Muscle of leg (tissue), 11 donors: Measurements from ENCODE around the gene COMMD4. TPM values are rescaled to one million over a fixed set of nuclear protein-coding genes. Genes with fewer than 3 reads are reported as not detected.

ENCODE experiments used
- DNase-seq: peaks from one replicate; pipeline ENCODE4 v3.0.0; 2013
- H3K27ac ChIP-seq: one replicate; pipeline ENCODE4 v1.5.1; 2013; ENCODE audit warnings: mild to moderate bottlenecking, low read length, control low read depth
- H3K27me3 ChIP-seq: one replicate; pipeline ENCODE4 v1.6.1; 2013; ENCODE audit warnings: low read length; ENCODE audit not compliant: control insufficient read depth, insufficient read depth
- H3K36me3 ChIP-seq: one replicate; pipeline ENCODE4 v1.6.1; 2013; ENCODE audit warnings: low read length; ENCODE audit not compliant: control insufficient read depth, insufficient read depth
- H3K4me1 ChIP-seq: one replicate; pipeline ENCODE4 v1.6.1; 2013; ENCODE audit warnings: low read length; ENCODE audit not compliant: control insufficient read depth, insufficient read depth
- H3K4me3 ChIP-seq: one replicate; pipeline ENCODE4 v1.5.1; 2013; ENCODE audit warnings: low read length, control low read depth
- H3K9me3 ChIP-seq: replicated peaks from 2 replicates; pipeline ENCODE4 v1.6.1; 2013; ENCODE audit warnings: low read depth, low read length; ENCODE audit not compliant: control insufficient read depth
- WGBS: methylation state at CpG from one replicate; pipeline ENCODE4 v1.1.5; 2013; ENCODE audit warnings: missing lambda C conversion rate; ENCODE audit not compliant: insufficient coverage; 5-methylcytosine and 5-hydroxymethylcytosine counted together
- polyA plus RNA-seq, 8 donors: library from polyadenylated mRNA; unstranded; fragments of 120-200 nt; gene quantifications; one replicate each; pipeline versions ENCODE4 v1.2.1 to v1.2.3, GENCODE V29; 2013; ENCODE audit warnings: inconsistent platforms in 1 of 8, low replicate concordance in 1 of 8; ENCODE audit not compliant: insufficient read length in 8 of 8, insufficient read depth in 1 of 8
- total RNA-seq: library from RNA; stranded (reverse); fragments of 120-200 nt; gene quantifications from one replicate; pipeline ENCODE4 v1.2.4, GENCODE V29; 2013

The COMMD4 gene
- total and polyA plus RNA-seq, 9 donors, result 43.4 to 57.4 (median 52.3) TPM

DNA sequence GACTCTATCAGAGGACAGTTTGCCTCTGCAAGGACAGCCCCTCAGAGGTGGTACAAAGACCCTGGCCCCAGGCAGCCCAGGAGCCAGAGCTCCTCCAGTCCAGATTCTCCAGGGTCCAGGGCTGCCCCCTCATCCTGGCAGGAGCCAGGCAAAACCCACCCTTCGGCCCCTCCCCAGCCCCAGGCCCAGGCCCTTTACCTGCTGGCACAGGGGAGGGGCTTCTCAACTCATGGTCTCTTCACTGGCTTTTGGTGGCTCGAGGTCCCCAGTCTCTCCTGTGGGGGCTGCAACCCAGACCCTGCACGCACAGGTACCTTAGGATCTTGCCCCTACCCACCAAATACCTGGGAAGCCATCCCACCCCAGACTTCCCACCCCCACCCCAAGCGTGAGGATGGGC lies 19.5 kb downstream of the COMMD4 start:
- Histone ChIP-seq H3K27me3 (no peaks in the 10 kb centered on the region), H3K9me3 (no peaks in the 10 kb centered on the region), H3K27ac (no peak overlapping the region), H3K36me3 (peaks cover 56% of the 10 kb centered on the region), H3K4me3 (no peak overlapping the region), H3K4me1 (no peaks in the 10 kb centered on the region)
- no CpG with 5 or more reads among the region's 4 CpGs for WGBS
- no peak for DNase-seq

DNA sequence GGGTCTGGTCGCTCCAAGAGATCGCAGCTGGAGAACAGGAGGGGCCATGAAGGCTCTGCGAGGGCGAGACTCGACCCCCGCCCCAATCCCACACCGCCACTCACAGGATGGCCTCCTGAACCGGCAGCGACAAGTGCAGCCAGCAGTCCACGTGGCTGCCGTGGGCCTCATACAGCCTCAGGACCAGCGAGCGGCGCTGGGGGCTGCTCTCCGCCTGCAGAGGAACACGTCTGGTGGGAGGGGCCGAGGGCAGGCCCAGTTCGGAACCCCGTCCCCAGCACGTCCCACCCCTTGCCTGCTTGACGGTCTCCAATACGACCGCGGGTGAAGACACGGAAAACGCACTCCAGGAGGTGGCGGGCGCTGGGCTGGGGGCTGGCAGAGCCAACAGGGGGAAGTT lies 20.1 kb downstream of the COMMD4 start:
- Histone ChIP-seq H3K27ac (no peak overlapping the region), H3K9me3 (no peaks in the 10 kb centered on the region), H3K4me3 (no peak overlapping the region), H3K4me1 (no peaks in the 10 kb centered on the region), H3K36me3 (peaks cover 62% of the 10 kb centered on the region), H3K27me3 (no peaks in the 10 kb centered on the region)
- 77% methylated on average over 28 of the region's 28 CpGs for WGBS
- no peak for DNase-seq

DNA sequence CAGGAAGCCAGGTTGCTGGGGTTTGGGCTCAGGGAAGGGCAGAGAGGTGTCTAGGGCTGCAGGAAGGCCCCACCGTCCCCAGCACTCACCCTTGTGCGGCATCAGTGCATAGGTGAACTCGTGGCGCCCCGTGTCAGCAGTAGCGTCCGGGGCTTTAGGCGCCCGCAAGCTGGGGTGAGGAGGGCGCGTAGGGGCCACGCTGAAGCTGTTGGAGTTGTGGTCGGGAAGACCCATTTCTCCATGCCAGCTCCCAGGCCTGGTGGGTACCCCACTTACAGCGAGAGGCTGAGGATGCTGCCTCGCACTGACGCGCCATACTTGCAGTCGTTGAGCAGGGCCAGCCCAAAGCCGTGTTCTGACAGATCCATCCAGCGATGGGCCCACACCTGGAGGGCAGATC lies 20.7 kb downstream of the COMMD4 start:
- Histone ChIP-seq H3K9me3 (no peaks in the 10 kb centered on the region), H3K36me3 (peaks cover 67% of the 10 kb centered on the region), H3K27ac (no peak overlapping the region), H3K4me1 (no peaks in the 10 kb centered on the region), H3K27me3 (no peaks in the 10 kb centered on the region), H3K4me3 (no peak overlapping the region)
- no peak for DNase-seq
- 94% methylated on average over 19 of the region's 20 CpGs for WGBS

DNA sequence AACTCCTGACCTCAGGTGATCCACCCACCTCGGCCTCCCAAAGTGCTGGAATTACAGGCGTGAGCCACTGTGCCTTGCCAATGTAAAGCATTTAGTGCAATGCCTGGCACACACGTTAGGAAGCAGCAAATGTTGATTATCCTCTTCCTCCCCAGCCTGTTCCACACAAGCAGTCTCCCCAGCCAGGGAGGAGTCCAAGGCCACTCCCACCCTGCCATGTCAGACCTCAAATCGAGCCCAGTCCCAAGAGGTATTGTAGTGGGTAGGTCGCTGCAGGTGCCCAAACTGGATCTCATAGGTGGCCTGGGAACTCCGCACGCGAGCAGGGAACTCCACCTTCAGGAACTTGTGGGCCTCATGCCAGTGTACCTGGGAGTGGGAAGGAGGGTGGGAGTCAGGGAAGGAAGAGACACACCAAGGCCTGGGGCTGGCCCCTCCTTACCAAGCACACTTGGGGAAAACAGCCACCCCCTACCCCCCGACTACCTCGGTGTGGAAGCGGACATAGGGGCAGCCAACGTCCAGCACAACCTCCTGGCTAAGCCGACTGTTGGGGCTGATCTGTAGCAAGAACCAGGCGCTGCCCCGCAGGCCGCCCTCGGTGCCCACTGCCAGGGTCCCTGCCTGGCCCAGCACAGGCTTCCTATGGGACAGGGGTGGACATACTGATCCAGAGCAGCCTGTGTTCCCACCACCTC lies 22.3 kb downstream of the COMMD4 start:
- DNase-seq, result no peak
- H3K4me3 ChIP-seq, result no peak overlapping the region
- no peak overlapping the region for H3K27ac ChIP-seq
- no peaks in the 10 kb centered on the region for H3K9me3 ChIP-seq
- no peaks in the 10 kb centered on the region for H3K4me1 ChIP-seq
- H3K27me3 ChIP-seq, result no peaks in the 10 kb centered on the region
- WGBS, result 93% methylated on average over 11 of the region's 17 CpGs
- H3K36me3 ChIP-seq, result peaks cover 83% of the 10 kb centered on the region

DNA sequence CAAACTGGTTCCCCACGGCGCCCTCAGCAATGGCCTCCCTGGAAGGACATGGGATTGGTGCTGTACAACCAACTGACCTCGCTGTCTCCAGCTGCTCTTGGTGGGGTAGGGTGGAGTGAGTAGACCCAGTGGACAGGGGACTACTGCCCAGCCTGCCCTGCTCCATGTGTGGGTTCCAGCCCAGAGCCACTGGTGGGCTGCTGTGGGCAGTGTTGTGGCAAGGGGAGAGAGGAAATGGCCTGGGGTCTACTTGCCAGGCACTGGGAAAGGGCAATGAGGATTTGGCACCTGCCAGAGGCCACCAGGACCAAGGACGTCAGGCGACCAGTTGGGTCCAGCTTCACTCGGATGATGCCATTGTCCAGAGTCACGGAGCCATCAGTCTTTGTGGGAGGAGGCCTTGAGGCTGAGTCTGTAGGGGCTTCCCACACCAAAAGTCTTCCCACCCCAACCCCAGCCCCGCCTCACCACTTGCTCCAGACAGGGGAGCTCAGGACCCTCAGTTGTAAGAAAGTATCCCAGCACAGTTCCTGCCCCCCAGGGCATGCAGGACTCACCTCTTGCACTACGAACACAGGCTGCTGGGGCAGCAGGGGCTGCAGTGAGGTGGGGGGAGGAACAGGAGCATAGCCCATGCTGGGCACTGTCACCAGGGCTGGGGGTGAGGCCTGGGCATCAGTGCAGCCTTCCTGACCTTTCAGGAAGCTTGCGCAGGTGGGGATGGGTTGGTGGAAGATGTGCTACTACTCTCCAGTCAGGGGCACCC lies 23.1 kb downstream of the COMMD4 start:
- WGBS, result 93% methylated on average over 7 of the region's 10 CpGs
- Histone ChIP-seq H3K36me3 (peaks cover 84% of the 10 kb centered on the region), H3K4me1 (no peaks in the 10 kb centered on the region), H3K4me3 (no peak overlapping the region), H3K27ac (no peak overlapping the region), H3K9me3 (no peaks in the 10 kb centered on the region), H3K27me3 (no peaks in the 10 kb centered on the region)
- no peak for DNase-seq

DNA sequence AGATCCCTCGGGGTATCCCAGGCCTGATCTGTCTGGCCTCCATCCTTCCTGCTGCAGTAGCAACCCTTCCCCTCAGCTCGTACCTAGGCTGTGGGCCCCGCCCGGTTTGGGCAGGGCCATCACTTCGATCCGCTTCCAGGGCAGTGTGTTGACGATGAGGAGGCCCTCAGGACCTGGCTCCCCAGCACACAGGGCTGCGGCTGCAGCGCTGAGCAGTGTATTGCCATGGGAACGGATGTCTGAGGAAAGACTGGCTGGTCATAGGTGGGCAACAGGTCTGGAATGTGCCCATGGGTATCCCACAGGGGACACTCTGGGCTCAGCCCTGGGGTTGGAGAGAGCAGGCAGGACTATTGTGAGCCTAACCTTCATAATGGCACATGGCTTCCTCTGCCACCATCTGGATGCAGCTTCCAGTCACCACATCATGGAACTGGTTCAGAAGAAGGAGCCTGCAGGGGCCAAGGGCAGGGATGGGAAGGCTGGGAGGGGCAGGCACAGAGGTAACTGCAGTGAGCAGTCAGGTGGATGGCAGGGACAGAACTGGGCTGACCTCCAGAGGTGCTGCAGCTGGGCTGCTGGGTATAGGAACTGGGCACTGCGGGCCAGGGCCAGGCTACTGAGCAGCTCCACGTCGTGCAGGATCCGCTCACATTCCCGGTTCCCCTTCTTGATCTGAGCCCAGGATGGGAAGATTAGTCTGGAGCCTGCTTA lies 23.8 kb downstream of the COMMD4 start:
- no peaks in the 10 kb centered on the region for H3K4me1 ChIP-seq
- no peak overlapping the region for H3K27ac ChIP-seq
- WGBS, result 89% methylated on average over 8 of the region's 15 CpGs
- H3K36me3 ChIP-seq, result peaks cover 86% of the 10 kb centered on the region
- no peak for DNase-seq
- no peaks in the 10 kb centered on the region for H3K9me3 ChIP-seq
- no peak overlapping the region for H3K4me3 ChIP-seq
- H3K27me3 ChIP-seq, result no peaks in the 10 kb centered on the region

DNA sequence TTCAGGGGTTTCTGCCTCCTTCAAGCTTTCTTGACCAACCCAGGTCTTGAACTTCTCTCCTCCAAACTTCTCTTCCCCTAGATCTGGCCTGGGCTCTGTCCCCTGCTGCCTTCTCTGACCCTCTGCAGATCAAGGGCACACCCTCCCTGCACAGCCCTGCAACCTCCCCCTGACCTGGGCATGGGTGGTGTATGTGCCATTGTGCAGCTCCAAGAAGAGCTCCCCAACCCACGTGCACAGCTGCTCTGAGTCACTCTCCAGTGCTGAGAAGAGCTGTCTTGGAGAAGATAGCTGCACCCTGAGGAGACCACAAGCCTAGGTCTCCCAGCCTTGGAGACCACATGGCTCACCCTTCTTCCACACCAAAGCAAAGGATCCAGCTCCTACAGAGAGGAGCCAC lies 24.5 kb downstream of the COMMD4 start:
- Histone ChIP-seq H3K27me3 (no peaks in the 10 kb centered on the region), H3K27ac (no peak overlapping the region), H3K36me3 (peaks cover 83% of the 10 kb centered on the region), H3K4me1 (no peaks in the 10 kb centered on the region), H3K4me3 (no peak overlapping the region), H3K9me3 (no peaks in the 10 kb centered on the region)
- no peak for DNase-seq
- WGBS, result no CpG with 5 or more reads among the region's 1 CpG

DNA sequence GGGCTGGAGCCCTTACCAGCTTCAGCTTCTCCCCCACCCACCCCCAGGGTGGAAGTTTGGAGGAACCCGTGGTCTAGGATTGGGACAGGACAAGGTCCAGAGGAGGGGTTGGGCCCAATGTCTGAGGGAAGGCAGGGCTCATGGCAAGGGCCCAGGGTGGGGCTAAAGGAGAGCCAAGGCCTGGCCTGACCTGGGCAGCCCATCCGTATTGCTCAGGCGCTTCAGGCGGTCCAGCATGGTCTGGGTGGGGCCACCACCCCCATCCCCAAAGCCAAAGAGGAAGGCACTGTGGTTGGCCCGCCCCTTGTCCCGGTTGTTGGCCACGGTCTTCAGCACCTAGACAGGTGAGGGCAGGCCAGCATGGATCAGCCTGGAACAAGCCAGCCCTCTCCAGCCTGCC lies 25.0 kb downstream of the COMMD4 start:
- Histone ChIP-seq H3K4me3 (no peak overlapping the region), H3K27ac (no peak overlapping the region), H3K27me3 (no peaks in the 10 kb centered on the region), H3K9me3 (no peaks in the 10 kb centered on the region), H3K36me3 (peaks cover 84% of the 10 kb centered on the region), H3K4me1 (no peaks in the 10 kb centered on the region)
- WGBS, result 87% methylated on average over 7 of the region's 7 CpGs
- DNase-seq, result no peak

DNA sequence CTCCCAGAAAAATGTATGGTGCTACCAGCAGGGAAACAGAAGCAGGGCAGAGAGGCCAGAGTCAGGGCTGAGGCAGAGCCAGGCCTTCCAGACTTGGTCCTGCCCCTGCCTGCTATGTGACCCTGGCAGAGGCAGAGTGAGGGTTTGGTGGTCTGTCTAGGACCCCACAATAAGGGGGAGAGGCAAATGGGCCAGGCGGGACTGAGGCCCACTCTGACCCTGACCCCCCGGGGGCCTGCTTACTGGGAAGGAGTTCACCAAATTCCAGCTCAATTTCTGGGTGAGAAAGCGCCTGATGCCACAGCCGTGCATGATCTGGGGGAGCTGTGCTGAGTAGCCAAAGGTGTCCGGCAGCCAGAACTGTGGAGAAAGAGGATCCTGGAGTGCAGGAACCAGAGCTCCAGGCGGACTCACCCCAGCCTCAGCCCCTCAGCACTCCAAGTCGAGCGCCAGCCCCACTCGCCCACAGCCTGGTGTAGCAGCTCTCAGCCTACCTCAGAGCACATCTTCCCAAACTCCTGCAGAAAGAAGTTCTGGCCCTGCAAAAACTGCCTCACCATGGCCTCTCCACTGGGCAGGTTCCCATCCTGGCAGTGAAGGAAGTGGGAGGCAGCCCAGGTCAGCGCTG lies 25.6 kb downstream of the COMMD4 start:
- 85% methylated on average over 8 of the region's 10 CpGs for WGBS
- no peaks in the 10 kb centered on the region for H3K27me3 ChIP-seq
- H3K9me3 ChIP-seq, result no peaks in the 10 kb centered on the region
- H3K27ac ChIP-seq, result no peak overlapping the region
- no peak for DNase-seq
- H3K36me3 ChIP-seq, result peaks cover 84% of the 10 kb centered on the region
- H3K4me1 ChIP-seq, result no peaks in the 10 kb centered on the region
- H3K4me3 ChIP-seq, result no peak overlapping the region
